HCT116 (cell line): Measurements from ENCODE around the gene HDAC10. TPM values are rescaled to one million over a fixed set of nuclear protein-coding genes. Genes with fewer than 3 reads are reported as not detected.
A peak's percentile ranks its signal among the peaks of the same experiment; 100 is the strongest.

ENCODE experiments used
- ATAC-seq: fragments of 200-7000 bp; cut with Tn5 transposase; 2 replicates; pipeline ENCODE4 v1.9.1; 2020; ENCODE audit warnings: mild to moderate bottlenecking, moderate library complexity
- BruUV-seq: library from RNA; stranded (reverse); fragments of 400-500 nt; replicated peaks from 2 replicates; lab custom pipeline; 2021; lab: Mats Ljungman, UMichigan
- CTCF ChIA-PET: fragments of 300-600 bp; sonication (Branson Sonifier 250); formaldehyde crosslinking; loops from one replicate; lab custom pipeline; 2021; ENCODE audit warnings: antibody characterized with exemption; lab: Charles Lee
- POLR2A ChIA-PET: fragments of 300-600, 350-600 bp; sonication (Branson Sonifier 250); formaldehyde crosslinking; loops from one replicate; lab custom pipeline; 2021; ENCODE audit warnings: antibody characterized with exemption; lab: Charles Lee
- RAD21 ChIA-PET, 2 experiments: fragments of 300-600 bp; sonication (Branson Sonifier 250); formaldehyde crosslinking; loops; one replicate each; lab custom pipeline; 2023; ENCODE audit warnings: low total read pairs in 2 of 2; ENCODE audit not compliant: uncharacterized antibody in 2 of 2, unreplicated experiment in 2 of 2, low non-redundant PET in 1 of 2; lab: Charles Lee
- DNase-seq: peaks from one replicate; pipeline ENCODE4 v3.0.0-alpha.2; 2010; ENCODE audit warnings: low read depth, low spot score
- H2AFZ ChIP-seq: fragments of 200-600 bp; shearing (Covaris generic), sonication (generic); 2 replicates; pipeline ENCODE4 v1.6.1; 2017; ENCODE audit warnings: low read depth, mixed run types, mixed read lengths, antibody characterized with exemption, low read length; ENCODE audit not compliant: poor library complexity, severe bottlenecking
- H3K27ac ChIP-seq: 2 replicates; pipeline ENCODE4 v1.5.1; 2012; ENCODE audit warnings: low read depth, low read length
- H3K27me3 ChIP-seq: fragments of 200-600 bp; sonication (generic); 2 replicates; pipeline ENCODE4 v1.6.1; 2016; ENCODE audit warnings: mixed run types, low read length, mixed read lengths; ENCODE audit not compliant: insufficient read depth
- H3K36me3 ChIP-seq, 2 experiments: fragments of 200-500 bp in 1 of 2; fragments of 200-600 bp in 1 of 2; sonication (Bioruptor generic) in 1 of 2; sonication (generic) in 1 of 2; 2 replicates each; pipeline versions ENCODE4 v1.5.1 to v1.6.1; 2014 to 2016; ENCODE audit warnings: low read length in 2 of 2, inconsistent platforms in 1 of 2, mixed read lengths in 1 of 2, mixed run types in 1 of 2; ENCODE audit not compliant: insufficient read depth in 2 of 2, control insufficient read depth in 1 of 2
- H3K4me1 ChIP-seq, 2 experiments: fragments of 200-600 bp in 1 of 2; sonication (generic) in 1 of 2; 2 replicates each; pipeline versions ENCODE4 v1.5.1 to v1.6.1; 2012 to 2017; ENCODE audit warnings: low read length in 2 of 2, inconsistent platforms in 1 of 2, mild to moderate bottlenecking in 1 of 2, mixed read lengths in 1 of 2, mixed run types in 1 of 2, moderate library complexity in 1 of 2; ENCODE audit not compliant: insufficient read depth in 2 of 2, control insufficient read depth in 1 of 2
- H3K4me2 ChIP-seq: fragments of 200-600 bp; sonication (generic); 2 replicates; pipeline ENCODE4 v1.6.1; 2017; ENCODE audit warnings: mixed run types, low read length, mixed read lengths
- H3K4me3 ChIP-seq, 2 experiments: fragments of 200-600 bp in 1 of 2; sonication (generic) in 1 of 2; replicated peaks in 1 of 2; 2 replicates each; pipeline ENCODE4 v1.5.1; 2011 to 2016; ENCODE audit warnings: low read length in 2 of 2, control low read depth in 1 of 2, low read depth in 1 of 2, mild to moderate bottlenecking in 1 of 2, mixed read lengths in 1 of 2, mixed run types in 1 of 2
- H3K79me2 ChIP-seq: fragments of 200-600 bp; sonication (generic); 2 replicates; pipeline ENCODE4 v1.6.1; 2017; ENCODE audit warnings: mild to moderate bottlenecking, mixed run types, low read length, moderate library complexity, mixed read lengths; ENCODE audit not compliant: insufficient read depth
- H3K9ac ChIP-seq: fragments of 200-600 bp; sonication (generic); 2 replicates; pipeline ENCODE4 v1.6.1; 2016; ENCODE audit warnings: low read length, mixed read lengths
- H3K9me2 ChIP-seq: fragments of 200-600 bp; sonication (generic), shearing (Covaris generic); 2 replicates; pipeline ENCODE4 v1.6.1; 2017; ENCODE audit warnings: mixed run types, mild to moderate bottlenecking, moderate library complexity; ENCODE audit not compliant: insufficient read depth
- H3K9me3 ChIP-seq, 2 experiments: fragments of 200-500 bp in 1 of 2; fragments of 200-600 bp in 1 of 2; sonication (Bioruptor generic) in 1 of 2; sonication (generic) in 1 of 2; 2 replicates each; pipeline ENCODE4 v1.6.1; 2014 to 2017; ENCODE audit warnings: low read length in 2 of 2, mixed read lengths in 2 of 2, inconsistent platforms in 1 of 2, low read depth in 1 of 2, mild to moderate bottlenecking in 1 of 2, mixed run types in 1 of 2, moderate library complexity in 1 of 2; ENCODE audit not compliant: control insufficient read depth in 1 of 2, insufficient read depth in 1 of 2
- H4K20me1 ChIP-seq: fragments of 200-600 bp; sonication (generic), shearing (Covaris generic); 2 replicates; pipeline ENCODE4 v1.6.1; 2017; ENCODE audit warnings: mixed run types, mild to moderate bottlenecking, moderate library complexity; ENCODE audit not compliant: insufficient read depth
- ATF3 ChIP-seq: IDR thresholded peaks from 2 replicates; pipeline ENCODE4 v1.6.1; 2012
- CBX3 ChIP-seq: IDR thresholded peaks from 2 replicates; pipeline ENCODE4 v1.6.1; 2012; ENCODE audit warnings: low read depth
- CEBPB ChIP-seq: IDR thresholded peaks from 2 replicates; pipeline ENCODE4 v1.6.1; 2012; ENCODE audit warnings: low read depth
- CTCF ChIP-seq, 3 experiments: fragments of 200-600 bp in 1 of 3; sonication (generic) in 1 of 3; IDR thresholded peaks in 2 of 3; conservative IDR thresholded peaks in 1 of 3; 2 replicates each; pipeline ENCODE4 v1.5.1; 2012 to 2017; ENCODE audit warnings: low read depth in 2 of 3, low read length in 2 of 3, antibody characterized with exemption in 1 of 3, borderline replicate concordance in 1 of 3, control low read depth in 1 of 3, mild to moderate bottlenecking in 1 of 3, mixed read lengths in 1 of 3, mixed run types in 1 of 3, moderate library complexity in 1 of 3; ENCODE audit not compliant: insufficient read depth in 1 of 3
- EGR1 ChIP-seq: IDR thresholded peaks from 2 replicates; pipeline ENCODE4 v1.6.1; 2012; ENCODE audit warnings: low read depth
- ELF1 ChIP-seq: IDR thresholded peaks from 2 replicates; pipeline ENCODE4 v1.6.1; 2012; ENCODE audit warnings: low read depth, borderline replicate concordance
- FOSL1 ChIP-seq: IDR thresholded peaks from 2 replicates; pipeline ENCODE4 v1.6.1; 2012; ENCODE audit warnings: low read depth
- MAX ChIP-seq: IDR thresholded peaks from 2 replicates; pipeline ENCODE4 v1.6.1; 2012
- POLR2A ChIP-seq: IDR thresholded peaks from 2 replicates; pipeline ENCODE4 v1.7.0; 2011; ENCODE audit warnings: borderline replicate concordance; ENCODE audit not compliant: insufficient read depth, insufficient read length; ENCODE audit errors: extremely low read depth
- SIN3A ChIP-seq: IDR thresholded peaks from 2 replicates; pipeline ENCODE4 v1.6.1; 2012; ENCODE audit warnings: low read depth
- SRF ChIP-seq: IDR thresholded peaks from 2 replicates; pipeline ENCODE4 v1.6.1; 2012; ENCODE audit warnings: low read depth
- intact Hi-C: fragments of 100-400 bp; cut with micrococcal nuclease; formaldehyde crosslinking; loops from 2 replicates; pipeline ENCODE4 v1.10.0; 2022
- total RNA-seq: library from RNA; stranded (reverse); gene quantifications from one replicate; pipeline ENCODE4 v1.2.1, GENCODE V29; 2021; ENCODE audit not compliant: unreplicated experiment

The HDAC10 gene
- total RNA-seq, 1 experiment from 2014 or later, result 67.5 TPM

- no TSS peak for BruUV-seq
- no peak for ATAC-seq
- peaks cover 19 to 22% of the 10 kb centered on the region in 2 experiments for H3K4me1 ChIP-seq
- intact Hi-C loops, result no loop called here
- H3K79me2 ChIP-seq, result peaks cover 76% of the 10 kb centered on the region
- H2AFZ ChIP-seq, result no peak overlapping the region
- no peak for DNase-seq
- H3K9me2 ChIP-seq, result no peaks in the 10 kb centered on the region
- TF ChIP-seq CBX3, result no peak
- TF ChIP-seq FOSL1, result no peak
- TF ChIP-seq CTCF (IDR thresholded peaks at IDR 0.05 in 2 of 3, conservative IDR thresholded peaks at IDR 0.05 in 1 of 3; ENCODE audit: borderline replicate concordance in 1 of 3, insufficient read depth in 1 of 3, low read depth in 2 of 3, low read length in 2 of 3), result no peak
- no peak for TF ChIP-seq MAX
- no peak for TF ChIP-seq POLR2A
- TF ChIP-seq ATF3, result no peak
- TF ChIP-seq SIN3A, result no peak
- no peak for TF ChIP-seq CEBPB
- TF ChIP-seq ELF1, result no peak
- TF ChIP-seq SRF, result no peak
- no peak for TF ChIP-seq EGR1
- peak overlapping the region; percentile 33; the same call in 1 of the 2 replicates for H3K27ac ChIP-seq
- POLR2A ChIA-PET, result no interaction called here
- H3K4me2 ChIP-seq, result no peak overlapping the region
- no peaks in the 10 kb centered on the region for H3K9me3 ChIP-seq
- no peaks in the 10 kb centered on the region for H3K27me3 ChIP-seq
- RAD21 ChIA-PET, result no interaction called here
- no peaks in the 10 kb centered on the region for H4K20me1 ChIP-seq
- H3K36me3 ChIP-seq, result peaks cover 18 to 53% of the 10 kb centered on the region in 2 experiments; a peak in 3 of 4 replicates
- no peak overlapping the region for H3K9ac ChIP-seq
- CTCF ChIA-PET, result no interaction called here
- H3K4me3 ChIP-seq, result no peak overlapping the region
Observed at GRCh38 chr22:50289151-50289941, 38.3 kb upstream of the HDAC10 start.
